ENCODE data around the gene PLXNA3. TPM values are rescaled to one million over a fixed set of nuclear protein-coding genes. Genes with fewer than 3 reads are reported as not detected.

Gene PLXNA3
- total RNA-seq, 1 donor from 2014 or later = 108 TPM

DNA sequence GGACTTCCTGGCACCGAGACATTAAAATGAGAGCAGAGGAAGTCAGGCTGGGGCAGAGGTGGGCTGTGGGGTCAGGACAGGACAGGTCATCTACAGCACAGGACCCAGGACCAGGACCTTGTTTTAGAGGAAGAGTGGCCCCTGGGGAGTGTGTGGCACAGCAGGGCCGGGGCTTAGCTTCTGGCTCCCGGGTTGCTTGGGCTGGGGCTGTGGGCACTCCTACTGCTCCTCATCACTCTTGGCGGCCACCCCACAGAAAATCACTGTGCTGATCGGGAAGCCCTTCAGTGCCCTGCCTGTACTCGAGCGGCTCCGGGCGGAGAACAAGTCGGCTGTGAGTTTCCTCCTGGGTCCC is 37.7 kb upstream of the PLXNA3 start:
- peak; percentile 83 for DNase-seq (ENCODE audit: extremely low spot score, unreplicated experiment)
- no peaks in the 10 kb centered on the region for H3K4me1 Mint-ChIP-seq (ENCODE audit: unreplicated experiment)
- H3K9me3 Mint-ChIP-seq (ENCODE audit: unreplicated experiment) = no peaks in the 10 kb centered on the region
- no peak overlapping the region for H3K4me3 Mint-ChIP-seq (ENCODE audit: unreplicated experiment)
- no peak overlapping the region for H3K27ac Mint-ChIP-seq (ENCODE audit: unreplicated experiment)
- no peaks in the 10 kb centered on the region for H3K27me3 Mint-ChIP-seq (ENCODE audit: unreplicated experiment)
- no peak for TF ChIP-seq CTCF (IDR thresholded peaks at IDR 0.05)
- H3K36me3 Mint-ChIP-seq (ENCODE audit: unreplicated experiment) = peaks cover 4% of the 10 kb centered on the region

- TF ChIP-seq CTCF (IDR thresholded peaks at IDR 0.05) = no peak
- H3K9me3 Mint-ChIP-seq (ENCODE audit: unreplicated experiment) = peaks cover 4% of the 10 kb centered on the region
- H3K27ac Mint-ChIP-seq (ENCODE audit: unreplicated experiment) = no peak overlapping the region
- H3K27me3 Mint-ChIP-seq (ENCODE audit: unreplicated experiment) = no peaks in the 10 kb centered on the region
- H3K4me3 Mint-ChIP-seq (ENCODE audit: unreplicated experiment) = peak overlapping the region; percentile 75
- peaks cover 20% of the 10 kb centered on the region for H3K4me1 Mint-ChIP-seq (ENCODE audit: unreplicated experiment)
- no peak for DNase-seq (ENCODE audit: extremely low spot score, unreplicated experiment)
- no peaks in the 10 kb centered on the region for H3K36me3 Mint-ChIP-seq (ENCODE audit: unreplicated experiment)
These were observed 30.9 kb upstream of the PLXNA3 start for GRCh38 chrX:154426916-154427770.

- Mint-ChIP-seq H3K27me3 (ENCODE audit: unreplicated experiment) (no peaks in the 10 kb centered on the region), H3K9me3 (ENCODE audit: unreplicated experiment) (peaks cover 4% of the 10 kb centered on the region), H3K4me3 (ENCODE audit: unreplicated experiment) (peak within 1 kb of the TSS; percentile 75), H3K27ac (ENCODE audit: unreplicated experiment) (peak within 1 kb of the TSS; percentile 76), H3K36me3 (ENCODE audit: unreplicated experiment) (no peaks in the 10 kb centered on the region), H3K4me1 (ENCODE audit: unreplicated experiment) (peaks cover 20% of the 10 kb centered on the region)
- TF ChIP-seq CTCF (IDR thresholded peaks at IDR 0.05) = no peak
- peak; percentile 97 for DNase-seq (ENCODE audit: extremely low spot score, unreplicated experiment)
These were observed 29.6 kb upstream of the PLXNA3 start, which contains the start of gene ATP6AP1 for GRCh38 chrX:154428176-154429171. Gene ATP6AP1 (plus strand): TSS chrX:154428677. CDS start chrX:154428693, 16 bp downstream.

DNA sequence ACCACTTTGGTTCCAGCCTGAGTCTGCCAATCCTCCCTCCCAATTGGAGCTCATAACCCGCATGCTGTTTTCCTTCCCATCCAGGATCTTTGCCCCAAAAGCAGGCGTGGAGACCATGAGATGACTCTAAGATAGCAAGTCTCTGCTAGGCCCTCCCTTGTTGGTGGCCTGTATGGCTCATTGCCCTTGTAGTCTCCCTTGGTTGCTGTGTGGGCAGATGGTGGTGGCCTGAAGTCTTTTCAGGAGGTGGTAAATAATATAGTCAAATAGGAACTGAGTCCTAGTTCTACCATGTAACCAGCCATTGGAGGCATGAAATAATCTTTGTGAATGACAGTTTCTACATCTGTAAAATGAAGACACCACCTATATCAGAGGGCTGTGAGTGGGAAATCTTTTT is 28.4 kb upstream of the PLXNA3 start:
- Mint-ChIP-seq H3K4me3 (ENCODE audit: unreplicated experiment) (peak overlapping the region; percentile 75), H3K9me3 (ENCODE audit: unreplicated experiment) (peaks cover 4% of the 10 kb centered on the region), H3K27me3 (ENCODE audit: unreplicated experiment) (no peaks in the 10 kb centered on the region), H3K27ac (ENCODE audit: unreplicated experiment) (peak overlapping the region; percentile 14), H3K4me1 (ENCODE audit: unreplicated experiment) (peaks cover 20% of the 10 kb centered on the region), H3K36me3 (ENCODE audit: unreplicated experiment) (no peaks in the 10 kb centered on the region)
- TF ChIP-seq CTCF (IDR thresholded peaks at IDR 0.05) = no peak
- DNase-seq (ENCODE audit: extremely low spot score, unreplicated experiment) = no peak

Data from osteocyte (in vitro differentiated cells).